ENCODE results near the gene PPTC7. TPM values are rescaled to one million over a fixed set of nuclear protein-coding genes. Genes with fewer than 3 reads are reported as not detected.

Gene PPTC7
- total RNA-seq, 1 donor from 2014 or later: 12.3 TPM

DNA sequence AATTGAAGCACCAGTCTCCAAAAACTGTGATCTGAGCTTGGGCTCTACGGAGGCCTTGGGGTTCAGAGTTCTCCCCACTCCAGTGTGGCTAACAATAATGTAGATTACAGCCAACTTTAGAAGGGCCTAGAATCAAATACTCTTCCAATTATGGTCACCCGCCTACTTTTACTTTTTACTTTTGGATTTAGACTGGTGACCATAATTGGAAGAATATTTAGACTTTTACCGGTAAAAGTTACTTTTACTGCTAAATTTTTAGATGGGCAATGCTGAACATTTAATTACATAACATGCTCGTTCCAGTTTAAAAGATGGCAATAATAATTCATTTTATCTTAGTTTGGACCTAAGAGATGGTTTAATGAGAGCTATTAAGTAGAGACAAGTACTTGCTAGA lies 39.2 kb downstream of the PPTC7 start:
- TF ChIP-seq, protein P1, sequence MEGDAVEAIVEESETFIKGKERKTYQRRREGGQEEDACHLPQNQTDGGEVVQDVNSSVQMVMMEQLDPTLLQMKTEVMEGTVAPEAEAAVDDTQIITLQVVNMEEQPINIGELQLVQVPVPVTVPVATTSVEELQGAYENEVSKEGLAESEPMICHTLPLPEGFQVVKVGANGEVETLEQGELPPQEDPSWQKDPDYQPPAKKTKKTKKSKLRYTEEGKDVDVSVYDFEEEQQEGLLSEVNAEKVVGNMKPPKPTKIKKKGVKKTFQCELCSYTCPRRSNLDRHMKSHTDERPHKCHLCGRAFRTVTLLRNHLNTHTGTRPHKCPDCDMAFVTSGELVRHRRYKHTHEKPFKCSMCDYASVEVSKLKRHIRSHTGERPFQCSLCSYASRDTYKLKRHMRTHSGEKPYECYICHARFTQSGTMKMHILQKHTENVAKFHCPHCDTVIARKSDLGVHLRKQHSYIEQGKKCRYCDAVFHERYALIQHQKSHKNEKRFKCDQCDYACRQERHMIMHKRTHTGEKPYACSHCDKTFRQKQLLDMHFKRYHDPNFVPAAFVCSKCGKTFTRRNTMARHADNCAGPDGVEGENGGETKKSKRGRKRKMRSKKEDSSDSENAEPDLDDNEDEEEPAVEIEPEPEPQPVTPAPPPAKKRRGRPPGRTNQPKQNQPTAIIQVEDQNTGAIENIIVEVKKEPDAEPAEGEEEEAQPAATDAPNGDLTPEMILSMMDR (IDR thresholded peaks at IDR 0.05): no peak
- Histone ChIP-seq H3K36me3 (peaks cover 0 to 12% of the 10 kb centered on the region in 2 donors), H3K4me3 (no peak overlapping the region), H3K9me3 (no peaks in the 10 kb centered on the region), H3K4me1 (peaks cover 6 to 18% of the 10 kb centered on the region in 2 donors), H3K27ac (peak overlapping the region; percentile 68 to 69), H3K27me3 (no peaks in the 10 kb centered on the region)
- intact Hi-C loops (cut with DNase I): no loop called here
- DNase-seq (ENCODE audit: low spot score in 2 of 2): no peak

DNA sequence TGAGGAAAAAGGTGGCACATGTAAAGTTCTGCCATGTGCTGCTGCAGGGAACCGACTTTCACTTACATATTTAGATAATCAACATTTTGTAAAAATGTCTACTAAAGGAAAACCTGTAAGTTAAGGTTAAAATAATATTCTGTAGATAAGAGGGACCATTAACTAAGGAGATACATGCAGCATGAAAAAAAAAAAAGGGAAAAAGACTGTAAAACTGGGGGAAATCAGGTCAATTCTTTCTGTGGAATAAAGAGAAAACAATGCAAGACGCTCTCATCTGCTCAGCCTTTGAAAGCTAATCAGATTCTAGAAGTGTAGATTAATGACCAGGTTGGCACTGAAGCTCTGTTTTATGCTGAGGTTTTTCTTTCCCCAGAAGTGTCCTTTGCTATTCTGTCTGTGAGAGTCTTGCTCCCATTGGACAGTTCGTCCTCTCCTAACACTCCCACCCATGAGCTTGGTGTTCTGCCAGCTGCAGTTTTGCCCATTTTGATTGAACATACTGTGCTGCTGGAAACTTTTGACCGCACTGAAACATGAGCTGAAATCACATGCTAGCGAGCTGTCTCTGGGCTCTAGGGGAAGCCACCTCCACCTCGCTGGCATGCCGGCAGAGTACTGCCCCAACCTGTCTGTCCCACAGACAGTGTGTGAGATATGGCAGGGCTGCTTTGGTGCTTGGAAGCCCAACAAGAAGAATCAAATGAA lies 39.7 kb downstream of the PPTC7 start:
- intact Hi-C loops (cut with DNase I): no loop called here
- TF ChIP-seq, protein P1 (IDR thresholded peaks at IDR 0.05): no peak

DNA sequence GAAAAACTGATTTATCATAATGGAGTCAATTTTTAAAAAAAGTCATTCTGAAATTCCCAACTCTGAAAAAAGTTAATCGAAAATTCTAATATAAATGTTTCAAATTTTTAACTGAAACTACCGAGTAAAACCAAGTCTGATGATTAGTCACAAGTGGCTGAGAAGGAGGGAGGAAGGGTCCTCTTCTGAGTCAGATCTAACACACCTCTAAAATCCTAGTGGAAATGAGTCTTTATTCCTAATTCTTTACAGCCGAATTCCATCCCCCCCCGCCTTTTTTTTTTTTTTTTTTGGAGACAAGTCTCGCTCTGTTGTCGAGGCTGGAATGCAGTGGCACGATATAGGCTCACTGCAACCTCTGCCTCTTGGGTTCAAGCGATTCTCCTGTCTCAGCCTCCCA lies 43.1 kb downstream of the PPTC7 start:
- intact Hi-C loops (cut with DNase I): no loop called here
- no peak overlapping the region for H3K4me3 ChIP-seq
- no peak for DNase-seq (ENCODE audit: low spot score in 2 of 2)
- TF ChIP-seq, protein P1 (IDR thresholded peaks at IDR 0.05): no peak
- H3K27me3 ChIP-seq: no peaks in the 10 kb centered on the region
- H3K36me3 ChIP-seq: no peaks in the 10 kb centered on the region
- no peak overlapping the region for H3K27ac ChIP-seq
- H3K9me3 ChIP-seq: no peaks in the 10 kb centered on the region
- peaks cover 6 to 24% of the 10 kb centered on the region in 2 donors for H3K4me1 ChIP-seq

More for the DNA sequence above, 39.7 kb downstream of the PPTC7 start:
- DNase-seq (ENCODE audit: low spot score in 2 of 2): peak; percentile 29 to 91
- peaks cover 0 to 7% of the 10 kb centered on the region in 2 donors for H3K36me3 ChIP-seq
- peak overlapping the region; percentile 68 to 69 for H3K27ac ChIP-seq
- H3K4me1 ChIP-seq: peaks cover 6 to 19% of the 10 kb centered on the region in 2 donors
- peak overlapping the region in 1 of 2 donors; percentile 17 for H3K4me3 ChIP-seq
- no peaks in the 10 kb centered on the region for H3K9me3 ChIP-seq
- H3K27me3 ChIP-seq: no peaks in the 10 kb centered on the region

DNA sequence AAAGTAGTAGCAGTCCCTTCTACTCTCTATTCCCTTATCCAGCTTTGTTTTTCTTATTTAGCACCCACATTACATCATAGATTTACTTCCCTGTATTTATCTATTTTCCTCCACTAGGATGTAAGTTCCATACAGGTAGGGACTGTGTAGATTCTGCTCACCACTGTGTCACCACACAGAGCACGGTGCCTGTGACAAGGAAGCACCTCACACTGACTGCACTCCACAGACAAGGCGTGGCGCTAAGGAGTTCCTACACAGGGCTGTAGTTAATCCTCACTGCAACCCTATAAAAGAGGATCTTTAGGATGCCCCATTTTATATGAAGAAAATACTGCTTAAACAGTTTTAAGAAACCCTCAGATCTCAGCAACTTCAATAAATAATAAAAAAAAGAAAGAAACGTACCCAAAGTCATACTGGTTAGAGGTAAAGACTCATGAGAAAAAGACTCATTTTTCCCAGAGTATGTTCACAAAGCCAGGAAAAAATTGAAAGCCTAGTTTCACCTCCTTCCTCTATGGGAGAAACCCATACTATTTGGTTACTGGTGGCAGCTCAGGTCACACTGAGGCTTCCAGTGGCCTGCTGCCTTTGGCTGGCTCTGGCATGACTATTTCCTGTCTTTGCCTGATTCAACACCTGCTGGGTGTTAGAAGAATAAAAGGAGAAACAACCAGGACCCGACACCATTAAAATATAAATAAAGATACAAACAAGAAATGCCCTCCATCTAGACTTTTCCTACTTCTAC lies 44.1 kb downstream of the PPTC7 start:
- DNase-seq (ENCODE audit: low spot score in 2 of 2): no peak
- Histone ChIP-seq H3K4me3 (no peak overlapping the region), H3K4me1 (peaks cover 6 to 23% of the 10 kb centered on the region in 2 donors), H3K27me3 (no peaks in the 10 kb centered on the region), H3K27ac (peak overlapping the region in 1 of 2 donors; percentile 76), H3K9me3 (no peaks in the 10 kb centered on the region), H3K36me3 (peaks cover 0 to 5% of the 10 kb centered on the region in 2 donors)
- intact Hi-C loops (cut with DNase I): no loop called here
- TF ChIP-seq, protein P1 (IDR thresholded peaks at IDR 0.05): no peak

DNA sequence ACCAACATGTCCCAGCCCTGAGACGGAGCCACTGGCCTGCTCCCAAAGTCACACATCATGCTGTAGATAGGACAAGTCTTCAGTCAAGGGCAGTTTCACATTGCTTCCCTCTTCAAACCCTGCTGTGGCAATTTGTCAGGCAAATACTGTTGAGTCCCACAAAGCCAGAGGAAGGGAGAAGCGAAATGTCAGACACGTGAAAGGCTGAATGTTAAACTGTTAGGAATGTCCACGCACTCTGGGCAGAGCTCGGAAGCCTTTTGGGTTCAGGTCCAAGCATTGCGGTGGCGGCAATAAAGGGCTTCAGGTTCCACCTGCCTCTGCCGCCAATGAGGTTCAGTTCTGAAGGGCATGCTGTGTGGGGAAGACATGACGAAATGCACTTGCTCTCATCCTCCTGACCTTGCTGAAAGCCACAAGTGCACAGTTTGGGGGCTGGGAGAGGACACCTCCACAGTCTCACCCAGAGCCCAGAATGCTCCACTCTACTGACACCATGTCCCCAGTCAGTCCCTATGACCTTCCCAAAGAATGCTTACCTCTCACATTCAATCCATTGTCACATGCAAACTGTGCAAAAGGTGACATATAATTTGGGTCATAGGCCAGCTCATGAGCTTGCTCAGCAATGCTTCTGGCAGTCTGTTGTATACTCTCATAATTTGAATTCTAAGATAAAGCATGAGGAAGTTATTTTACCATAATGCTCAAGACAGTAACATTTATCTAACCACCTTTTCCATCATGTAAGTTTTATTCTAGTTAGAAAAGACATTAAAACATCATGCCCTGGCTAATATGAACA lies 45.3 kb downstream of the PPTC7 start:
- intact Hi-C loops (cut with DNase I): loop anchor here (2.0 kb wide), 1 partner anchor 45 kb away; the partner anchor contains the start of gene PPTC7
- Histone ChIP-seq H3K4me3 (peak overlapping the region; percentile 2 to 44), H3K4me1 (peaks cover 0 to 13% of the 10 kb centered on the region in 2 donors), H3K27me3 (no peaks in the 10 kb centered on the region), H3K36me3 (peaks cover 0 to 5% of the 10 kb centered on the region in 2 donors), H3K9me3 (no peaks in the 10 kb centered on the region), H3K27ac (peak overlapping the region; percentile 75 to 76)
- peak in 1 of 2 donors; percentile 81 for DNase-seq (ENCODE audit: low spot score in 2 of 2)
- TF ChIP-seq, protein P1 (IDR thresholded peaks at IDR 0.05): no peak

Measured in ascending aorta (tissue), 2 donors.